H9 (cell line): Measurements from ENCODE around the gene PHLDA3. TPM values are rescaled to one million over a fixed set of nuclear protein-coding genes. Genes with fewer than 3 reads are reported as not detected.

Experiments
- DNase-seq: peaks from one replicate; pipeline ENCODE4 v3.0.0-alpha.2; 2017
- H2AFZ ChIP-seq: one replicate; pipeline ENCODE4 v1.6.1; 2013; ENCODE audit warnings: mild to moderate bottlenecking, low read length, control low read depth, moderate library complexity
- H2AK5ac ChIP-seq: 2 replicates; pipeline ENCODE4 v1.6.1; 2013; ENCODE audit warnings: low read length, control low read depth, mixed read lengths; ENCODE audit not compliant: insufficient read length
- H2BK120ac ChIP-seq: one replicate; pipeline ENCODE4 v1.6.1; 2013; ENCODE audit warnings: low read depth, mild to moderate bottlenecking, low read length, control low read depth, inconsistent platforms; ENCODE audit not compliant: poor library complexity, severe bottlenecking
- H2BK12ac ChIP-seq: 2 replicates; pipeline ENCODE4 v1.6.1; 2013; ENCODE audit warnings: low read length, control low read depth, mixed read lengths, low read depth; ENCODE audit not compliant: insufficient read length
- H2BK15ac ChIP-seq: 2 replicates; pipeline ENCODE4 v1.6.1; 2013; ENCODE audit warnings: low read depth, low read length, control low read depth
- H2BK20ac ChIP-seq: one replicate; pipeline ENCODE4 v1.6.1; 2013; ENCODE audit warnings: low read depth, mild to moderate bottlenecking, low read length, control low read depth, inconsistent platforms; ENCODE audit not compliant: poor library complexity, severe bottlenecking
- H2BK5ac ChIP-seq: 2 replicates; pipeline ENCODE4 v1.6.1; 2013; ENCODE audit warnings: low read length, control low read depth, mixed read lengths; ENCODE audit not compliant: insufficient read length
- H3K14ac ChIP-seq: 2 replicates; pipeline ENCODE4 v1.6.1; 2013; ENCODE audit warnings: low read length, control low read depth; ENCODE audit not compliant: insufficient read depth
- H3K18ac ChIP-seq: 2 replicates; pipeline ENCODE4 v1.6.1; 2013; ENCODE audit warnings: low read depth, mild to moderate bottlenecking, mixed read lengths, low read length, control low read depth; ENCODE audit not compliant: insufficient read length
- H3K23ac ChIP-seq: 2 replicates; pipeline ENCODE4 v1.6.1; 2013; ENCODE audit warnings: low read length, control low read depth, mixed read lengths, low read depth; ENCODE audit not compliant: insufficient read length
- H3K23me2 ChIP-seq: 2 replicates; pipeline ENCODE4 v1.6.1; 2013; ENCODE audit warnings: low read depth, mild to moderate bottlenecking, mixed read lengths, low read length, control low read depth; ENCODE audit not compliant: insufficient read length, poor library complexity, severe bottlenecking
- H3K27ac ChIP-seq: 2 replicates; pipeline ENCODE4 v1.5.1; 2013; ENCODE audit warnings: low read length, control low read depth, mixed read lengths, low read depth; ENCODE audit not compliant: insufficient read length
- H3K27me3 ChIP-seq: 2 replicates; pipeline ENCODE4 v1.6.1; 2013; ENCODE audit warnings: low read length, control low read depth, inconsistent platforms; ENCODE audit not compliant: insufficient read depth
- H3K4ac ChIP-seq: 2 replicates; pipeline ENCODE4 v1.6.1; 2013; ENCODE audit warnings: low read depth, mild to moderate bottlenecking, control low read depth, inconsistent platforms, low read length, moderate library complexity
- H3K4me1 ChIP-seq: 2 replicates; pipeline ENCODE4 v1.6.1; 2013; ENCODE audit warnings: low read length, control low read depth, inconsistent platforms; ENCODE audit not compliant: insufficient read depth
- H3K4me2 ChIP-seq: 2 replicates; pipeline ENCODE4 v1.6.1; 2013; ENCODE audit warnings: low read length, control low read depth, mixed read lengths; ENCODE audit not compliant: insufficient read length, insufficient read depth
- H3K56ac ChIP-seq: 2 replicates; pipeline ENCODE4 v1.6.1; 2013; ENCODE audit warnings: low read depth, mild to moderate bottlenecking, mixed read lengths, low read length, control low read depth; ENCODE audit not compliant: insufficient read length
- H3K79me1 ChIP-seq: 2 replicates; pipeline ENCODE4 v1.6.1; 2013; ENCODE audit warnings: low read depth, mild to moderate bottlenecking, moderate library complexity, low read length, control low read depth, inconsistent platforms; ENCODE audit not compliant: insufficient read depth, poor library complexity, severe bottlenecking
- H3K79me2 ChIP-seq: 2 replicates; pipeline ENCODE4 v1.6.1; 2013; ENCODE audit warnings: low read length, control low read depth, inconsistent platforms; ENCODE audit not compliant: insufficient read depth
- H3K9ac ChIP-seq: 2 replicates; pipeline ENCODE4 v1.6.1; 2013; ENCODE audit warnings: low read length, control low read depth, mixed read lengths; ENCODE audit not compliant: insufficient read length; ENCODE audit errors: extremely low read depth
- H3K9me3 ChIP-seq: one replicate; pipeline ENCODE4 v1.6.1; 2013; ENCODE audit warnings: low read depth, low read length, inconsistent platforms; ENCODE audit not compliant: control insufficient read depth
- H3T11ph ChIP-seq: one replicate; pipeline ENCODE4 v1.6.1; 2013; ENCODE audit warnings: mild to moderate bottlenecking, low read length, control low read depth, inconsistent platforms
- H4K20me1 ChIP-seq: one replicate; pipeline ENCODE4 v1.6.1; 2013; ENCODE audit not compliant: control insufficient read depth, insufficient read length, insufficient read depth
- H4K5ac ChIP-seq: 2 replicates; pipeline ENCODE4 v1.6.1; 2013; ENCODE audit warnings: low read depth, mild to moderate bottlenecking, mixed read lengths, low read length, control low read depth; ENCODE audit not compliant: insufficient read length
- H4K8ac ChIP-seq: replicated peaks from 2 replicates; pipeline ENCODE4 v1.6.1; 2013; ENCODE audit warnings: low read length, control low read depth, mixed read lengths, low read depth; ENCODE audit not compliant: insufficient read length
- H4K91ac ChIP-seq: 2 replicates; pipeline ENCODE4 v1.6.1; 2013; ENCODE audit warnings: low read depth, mild to moderate bottlenecking, moderate library complexity, mixed read lengths, low read length, control low read depth; ENCODE audit not compliant: insufficient read length
- H3K27ac Mint-ChIP-seq, 3 experiments: 2 replicates in 2 of 3; 3 replicates in 1 of 3; pipeline ENCODE4 v1.8.0; 2020 to 2021; ENCODE audit warnings: mixed read lengths in 3 of 3, mild to moderate bottlenecking in 1 of 3, moderate library complexity in 1 of 3
- H3K27me3 Mint-ChIP-seq: 2 replicates; pipeline ENCODE4 v1.8.0; 2021; ENCODE audit warnings: low read depth, mild to moderate bottlenecking, moderate library complexity, mixed read lengths
- H3K36me3 Mint-ChIP-seq, 3 experiments: 2 replicates in 2 of 3; 3 replicates in 1 of 3; pipeline ENCODE4 v1.8.0; 2020 to 2021; ENCODE audit warnings: low read depth in 3 of 3, mixed read lengths in 3 of 3; ENCODE audit not compliant: insufficient read depth in 1 of 3
- H3K4me1 Mint-ChIP-seq, 2 experiments: 2 replicates each; pipeline ENCODE4 v1.8.0; 2020; ENCODE audit warnings: mixed read lengths in 2 of 2
- H3K4me3 Mint-ChIP-seq, 2 experiments: 2 replicates in 1 of 2; 3 replicates in 1 of 2; pipeline ENCODE4 v1.8.0; 2020 to 2021; ENCODE audit warnings: mild to moderate bottlenecking in 2 of 2, mixed read lengths in 2 of 2, moderate library complexity in 1 of 2
- H3K9me3 Mint-ChIP-seq, 2 experiments: 2 replicates in 1 of 2; 3 replicates in 1 of 2; pipeline ENCODE4 v1.8.0; 2020; ENCODE audit warnings: mild to moderate bottlenecking in 2 of 2, mixed read lengths in 2 of 2, moderate library complexity in 1 of 2
- CTCF ChIP-seq: fragments of 200-600 bp; sonication (generic); conservative IDR thresholded peaks from 3 replicates; pipeline ENCODE4 v1.8.0; 2021; ENCODE audit warnings: antibody characterized with exemption, mild to moderate bottlenecking
- WGBS: extraction: QIAGEN DNeasy Blood & Tissue Kit; methylation state at CpG from one replicate; pipeline ENCODE4 v1.1.7; 2013; ENCODE audit warnings: missing lambda C conversion rate, low lambda C conversion rate, mixed read lengths; ENCODE audit not compliant: insufficient read length; ENCODE audit errors: extremely low coverage; 5-methylcytosine and 5-hydroxymethylcytosine counted together
- total RNA-seq: library from RNA; stranded (reverse); gene quantifications from 2 replicates; pipeline ENCODE4 v1.2.1, GENCODE V29; 2021

Gene PHLDA3
- total RNA-seq, 1 experiment from 2014 or later, result 53.9 TPM

- H2BK120ac ChIP-seq, result no peak overlapping the region
- H3K4me3 Mint-ChIP-seq, result peak overlapping the region; percentile 68 to 83
- no peaks in the 10 kb centered on the region; a peak in 2 of 5 replicates for H3K9me3 Mint-ChIP-seq
- peaks cover 2% of the 10 kb centered on the region; the same call in 1 of the 2 replicates for H3K4me1 ChIP-seq
- 0 out of 7 replicates have a peak overlapping the region, but pooled peaks of 1 of the 3 experiments have one; percentile 75 for H3K27ac Mint-ChIP-seq
- no CpG with 5 or more reads among the region's 37 CpGs for WGBS
- H3K18ac ChIP-seq, result peak overlapping the region; percentile 63
- peak overlapping the region; percentile 90 for H3K4me2 ChIP-seq
- H3K14ac ChIP-seq, result no peak overlapping the region
- H2BK5ac ChIP-seq, result no peak overlapping the region
- peaks cover 16% of the 10 kb centered on the region for H3K23me2 ChIP-seq
- H3K9ac ChIP-seq, result peak overlapping the region; percentile 17
- peaks cover 19% of the 10 kb centered on the region for H3K27me3 Mint-ChIP-seq
- DNase-seq, result peak; percentile 98
- no peak overlapping the region for H3K4ac ChIP-seq
- no peaks in the 10 kb centered on the region for H3K79me2 ChIP-seq
- H3K27ac ChIP-seq, result no peak overlapping the region
- H4K91ac ChIP-seq, result no peak overlapping the region
- no peak overlapping the region for H3K56ac ChIP-seq
- no peaks in the 10 kb centered on the region for H3K9me3 ChIP-seq
- H3K36me3 Mint-ChIP-seq, result no peaks in the 10 kb centered on the region
- no peak overlapping the region for H2BK20ac ChIP-seq
- H3K4me1 Mint-ChIP-seq, result peaks cover 28 to 33% of the 10 kb centered on the region in 2 experiments
- no peak overlapping the region for H2BK12ac ChIP-seq
- H4K20me1 ChIP-seq, result no peaks in the 10 kb centered on the region
- H4K5ac ChIP-seq, result no peak overlapping the region
- H3T11ph ChIP-seq, result no peak overlapping the region
- no peak overlapping the region for H2BK15ac ChIP-seq
- no peak; the same call in 2 of the 3 replicates for TF ChIP-seq CTCF
- no peak overlapping the region for H2AK5ac ChIP-seq
- H3K27me3 ChIP-seq, result no peaks in the 10 kb centered on the region
- no peak overlapping the region for H4K8ac ChIP-seq
- H2AFZ ChIP-seq, result no peak overlapping the region
- H3K23ac ChIP-seq, result no peak overlapping the region
- H3K79me1 ChIP-seq, result no peaks in the 10 kb centered on the region
Measured at GRCh38 chr1:201480231-201481003, 11.4 kb upstream of the PHLDA3 start.
